ENCODE results near the gene ZFYVE26. TPM values are rescaled to one million over a fixed set of nuclear protein-coding genes. Genes with fewer than 3 reads are reported as not detected.

ZFYVE26 gene
- polyA plus RNA-seq, 3 donors: 1.0 to 17.6 (median 2.3) TPM

- no peak overlapping the region for H3K9ac ChIP-seq (ENCODE audit: insufficient read depth, low read length, poor library complexity, severe bottlenecking)
- no peaks in the 10 kb centered on the region for H3K79me2 ChIP-seq (ENCODE audit: insufficient read depth, low read length)
- H3K9me3 ChIP-seq (replicated peaks in 1 of 2; ENCODE audit: control insufficient read depth in 1 of 2, insufficient read depth in 1 of 2, low read length in 2 of 2): no peaks in the 10 kb centered on the region
- H3K4me1 ChIP-seq (ENCODE audit: control insufficient read depth in 1 of 2, insufficient read depth in 2 of 2, low read length in 2 of 2): peaks cover 0 to 9% of the 10 kb centered on the region in 2 donors
- intact Hi-C loops (cut with micrococcal nuclease): loop anchor here in 1 of 2 donors (10.0 kb wide), 1 partner anchor 101 kb away; no protein-coding TSS in a partner anchor
- Mint-ChIP-seq H3K27me3 (ENCODE audit: low read depth in 3 of 3) (peaks cover 0 to 1% (median 0%) of the 10 kb centered on the region in 3 donors), H3K27ac (peak overlapping the region in 1 of 7 donors; percentile 46), H3K9me3 (peaks cover 0 to 5% (median 3%) of the 10 kb centered on the region in 7 donors), H3K4me1 (peaks cover 5% of the 10 kb centered on the region), H3K36me3 (peaks cover 13 to 29% of the 10 kb centered on the region in 2 donors), H3K4me3 (no peak overlapping the region)
- H2AFZ ChIP-seq (ENCODE audit: insufficient read depth, low read depth, low read length, poor library complexity, severe bottlenecking): no peak overlapping the region
- WGBS (ENCODE audit: insufficient coverage): no CpG with 5 or more reads among the region's 1 CpG
- H4K20me1 ChIP-seq (ENCODE audit: insufficient read depth, low read length): no peaks in the 10 kb centered on the region
- no peak for DNase-seq
- H3K4me3 ChIP-seq (replicated peaks in 1 of 3; ENCODE audit: low read depth in 2 of 3, low read length in 3 of 3): no peak overlapping the region
- no peak overlapping the region for H3K4me2 ChIP-seq (replicated peaks; ENCODE audit: extremely low read depth, low read length, poor library complexity, severe bottlenecking)
- no peaks in the 10 kb centered on the region for H3K27me3 ChIP-seq (ENCODE audit: control insufficient read depth in 2 of 2, insufficient read depth in 2 of 2, low read length in 2 of 2)
- TF ChIP-seq, protein P1, sequence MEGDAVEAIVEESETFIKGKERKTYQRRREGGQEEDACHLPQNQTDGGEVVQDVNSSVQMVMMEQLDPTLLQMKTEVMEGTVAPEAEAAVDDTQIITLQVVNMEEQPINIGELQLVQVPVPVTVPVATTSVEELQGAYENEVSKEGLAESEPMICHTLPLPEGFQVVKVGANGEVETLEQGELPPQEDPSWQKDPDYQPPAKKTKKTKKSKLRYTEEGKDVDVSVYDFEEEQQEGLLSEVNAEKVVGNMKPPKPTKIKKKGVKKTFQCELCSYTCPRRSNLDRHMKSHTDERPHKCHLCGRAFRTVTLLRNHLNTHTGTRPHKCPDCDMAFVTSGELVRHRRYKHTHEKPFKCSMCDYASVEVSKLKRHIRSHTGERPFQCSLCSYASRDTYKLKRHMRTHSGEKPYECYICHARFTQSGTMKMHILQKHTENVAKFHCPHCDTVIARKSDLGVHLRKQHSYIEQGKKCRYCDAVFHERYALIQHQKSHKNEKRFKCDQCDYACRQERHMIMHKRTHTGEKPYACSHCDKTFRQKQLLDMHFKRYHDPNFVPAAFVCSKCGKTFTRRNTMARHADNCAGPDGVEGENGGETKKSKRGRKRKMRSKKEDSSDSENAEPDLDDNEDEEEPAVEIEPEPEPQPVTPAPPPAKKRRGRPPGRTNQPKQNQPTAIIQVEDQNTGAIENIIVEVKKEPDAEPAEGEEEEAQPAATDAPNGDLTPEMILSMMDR (IDR thresholded peaks at IDR 0.05): no peak
- H3K27ac ChIP-seq (ENCODE audit: low read depth in 1 of 2, low read length in 2 of 2): no peak overlapping the region
- H3K36me3 ChIP-seq (replicated peaks in 1 of 2; ENCODE audit: control insufficient read depth in 1 of 2, insufficient read depth in 2 of 2, low read length in 2 of 2): no peaks in the 10 kb centered on the region
Observed at GRCh38 chr14:67833403-67833802, 17.0 kb upstream of the ZFYVE26 start.

DNA sequence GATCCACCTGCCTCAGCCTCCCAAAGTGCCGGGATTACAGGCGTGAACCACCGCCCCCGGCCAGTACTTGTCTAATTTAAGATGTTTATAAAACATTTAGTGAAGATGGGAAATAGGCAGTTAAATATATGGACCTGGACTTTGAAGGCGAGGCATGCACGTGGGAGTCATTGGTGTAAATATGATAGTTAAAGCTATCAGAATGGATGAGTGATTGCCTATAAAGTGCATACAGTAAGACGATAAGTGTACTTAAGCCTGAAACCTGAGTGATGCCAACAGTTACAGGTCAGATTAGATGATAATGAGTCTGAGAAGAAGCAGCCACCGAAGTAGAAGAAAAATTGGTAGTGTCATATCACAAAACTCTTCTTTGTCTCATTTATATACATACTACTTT, 14.7 kb upstream of the ZFYVE26 start:
- Mint-ChIP-seq H3K27me3 (ENCODE audit: low read depth in 3 of 3) (peaks cover 0 to 3% (median 0%) of the 10 kb centered on the region in 3 donors), H3K9me3 (peaks cover 0 to 6% (median 3%) of the 10 kb centered on the region in 7 donors), H3K4me1 (peaks cover 2% of the 10 kb centered on the region), H3K27ac (no peak overlapping the region), H3K36me3 (peaks cover 29 to 38% of the 10 kb centered on the region in 2 donors), H3K4me3 (no peak overlapping the region)
- Histone ChIP-seq H3K79me2 (ENCODE audit: insufficient read depth, low read length) (no peaks in the 10 kb centered on the region), H3K27ac (ENCODE audit: low read depth in 1 of 2, low read length in 2 of 2) (no peak overlapping the region), H3K4me3 (replicated peaks in 1 of 3; ENCODE audit: low read depth in 2 of 3, low read length in 3 of 3) (no peak overlapping the region), H2AFZ (ENCODE audit: insufficient read depth, low read depth, low read length, poor library complexity, severe bottlenecking) (no peak overlapping the region), H3K4me2 (replicated peaks; ENCODE audit: extremely low read depth, low read length, poor library complexity, severe bottlenecking) (no peak overlapping the region), H3K27me3 (ENCODE audit: control insufficient read depth in 2 of 2, insufficient read depth in 2 of 2, low read length in 2 of 2) (no peaks in the 10 kb centered on the region), H3K36me3 (replicated peaks in 1 of 2; ENCODE audit: control insufficient read depth in 1 of 2, insufficient read depth in 2 of 2, low read length in 2 of 2) (peaks cover 0 to 17% of the 10 kb centered on the region in 2 donors), H3K9me3 (replicated peaks in 1 of 2; ENCODE audit: control insufficient read depth in 1 of 2, insufficient read depth in 1 of 2, low read length in 2 of 2) (no peaks in the 10 kb centered on the region), H3K4me1 (ENCODE audit: control insufficient read depth in 1 of 2, insufficient read depth in 2 of 2, low read length in 2 of 2) (no peaks in the 10 kb centered on the region), H3K9ac (ENCODE audit: insufficient read depth, low read length, poor library complexity, severe bottlenecking) (no peak overlapping the region), H4K20me1 (ENCODE audit: insufficient read depth, low read length) (no peaks in the 10 kb centered on the region)
- WGBS (ENCODE audit: insufficient coverage): 98% methylated on average over 4 of the region's 8 CpGs
- TF ChIP-seq, protein P1 (IDR thresholded peaks at IDR 0.05): no peak
- intact Hi-C loops (cut with micrococcal nuclease): loop anchor here in 1 of 2 donors (10.0 kb wide), 1 partner anchor 104 kb away; no protein-coding TSS in a partner anchor
- DNase-seq: no peak

Measured in CD14-positive monocyte (primary cell).